Ectodermal cell (in vitro differentiated cells): ENCODE results near the gene DEFB131B.

Experiments
- H3K27ac ChIP-seq: 2 replicates; pipeline ENCODE4 v1.7.0; 2013; ENCODE audit warnings: mild to moderate bottlenecking, low read depth, low read length; ENCODE audit not compliant: insufficient read depth, poor library complexity, severe bottlenecking
- H3K27me3 ChIP-seq: 2 replicates; pipeline ENCODE4 v1.7.0; 2013; ENCODE audit warnings: mild to moderate bottlenecking, low read length; ENCODE audit not compliant: insufficient read depth, control insufficient read depth, poor library complexity, severe bottlenecking
- H3K36me3 ChIP-seq: one replicate; pipeline ENCODE4 v1.7.0; 2013; ENCODE audit warnings: low read length; ENCODE audit not compliant: control insufficient read depth, insufficient read depth
- H3K4me1 ChIP-seq: one replicate; pipeline ENCODE4 v1.7.0; 2013; ENCODE audit warnings: low read length; ENCODE audit not compliant: control insufficient read depth, insufficient read depth
- H3K4me3 ChIP-seq: 2 replicates; pipeline ENCODE4 v1.7.0; 2013; ENCODE audit warnings: low read depth, low read length, control low read depth; ENCODE audit not compliant: insufficient read depth
- H3K9me3 ChIP-seq: 2 replicates; pipeline ENCODE4 v1.7.0; 2013; ENCODE audit warnings: mild to moderate bottlenecking, low read length, moderate library complexity; ENCODE audit not compliant: control insufficient read depth
- WGBS, 2 experiments: methylation state at CpG; one replicate each; pipeline ENCODE4 v1.1.7; 2013; ENCODE audit warnings: missing lambda C conversion rate in 2 of 2; 5-methylcytosine and 5-hydroxymethylcytosine counted together

DEFB131B gene

GRCh38 chr11:71929491-71929890, 51.2 kb downstream of the DEFB131B start:
- Histone ChIP-seq H3K4me1 (peaks cover 11% of the 10 kb centered on the region), H3K36me3 (no peaks in the 10 kb centered on the region), H3K9me3 (no peaks in the 10 kb centered on the region), H3K27me3 (no peaks in the 10 kb centered on the region), H3K4me3 (peak overlapping the region; percentile 81), H3K27ac (no peak overlapping the region)
- WGBS, 2 experiments: 8 to 12% methylated on average over 6 of the region's 6 CpGs

DNA sequence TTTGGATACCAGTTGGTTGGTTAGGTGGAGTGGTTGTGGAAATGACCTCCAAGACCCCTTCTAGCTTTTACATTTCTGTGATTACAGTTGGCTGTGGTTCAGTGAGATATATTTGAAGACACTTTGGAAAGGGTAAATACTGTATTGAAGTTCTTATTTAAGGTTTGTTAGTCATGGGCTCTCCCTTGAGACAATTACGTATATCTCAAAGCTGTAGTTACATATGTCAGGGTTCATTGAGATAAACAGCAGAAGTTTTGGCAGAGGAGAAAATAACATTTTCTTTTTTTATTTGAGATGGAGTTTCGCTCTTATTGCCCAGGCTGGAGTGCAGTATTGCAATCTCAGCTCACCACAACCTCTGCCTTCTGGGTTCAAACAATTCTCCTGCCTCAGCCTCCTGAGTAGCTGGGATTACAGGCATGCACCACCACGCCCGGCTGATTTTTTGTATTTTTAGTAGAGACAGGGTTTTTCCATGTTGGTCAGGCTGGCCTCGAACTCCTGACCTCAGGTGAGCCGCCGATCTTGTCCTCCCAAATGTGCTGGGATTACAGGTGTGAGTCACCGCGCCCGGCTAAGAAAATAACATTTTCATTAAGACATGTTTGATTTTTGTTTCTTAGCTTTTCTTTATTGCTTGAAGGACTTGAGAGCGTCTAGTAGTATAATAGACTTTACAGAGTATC, 52.4 kb downstream of the DEFB131B start:
- WGBS, 2 experiments: 83 to 85% methylated on average over 10 of the region's 11 CpGs
- H3K27me3 ChIP-seq: no peaks in the 10 kb centered on the region
- H3K36me3 ChIP-seq: no peaks in the 10 kb centered on the region
- H3K4me1 ChIP-seq: peaks cover 11% of the 10 kb centered on the region
- no peaks in the 10 kb centered on the region for H3K9me3 ChIP-seq
- no peak overlapping the region for H3K4me3 ChIP-seq
- H3K27ac ChIP-seq: no peak overlapping the region

DNA sequence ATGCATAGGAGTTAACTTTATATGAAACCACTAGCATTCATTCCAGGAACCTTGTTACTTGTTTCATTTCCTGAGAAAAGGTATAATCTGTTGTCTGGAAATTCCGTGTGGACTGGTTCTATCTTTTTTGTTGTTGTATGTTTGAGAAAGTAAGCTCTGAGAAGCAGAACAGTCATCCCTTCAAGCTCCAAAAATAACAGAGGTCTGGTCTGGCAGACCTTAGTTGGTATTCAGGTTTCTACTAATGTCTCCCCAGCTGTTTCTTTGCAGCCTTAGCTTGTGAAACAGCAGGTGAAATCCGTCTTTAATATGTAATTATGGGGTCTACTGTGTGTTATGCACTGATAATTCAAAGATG, 53.0 kb downstream of the DEFB131B start:
- Histone ChIP-seq H3K4me1 (peaks cover 11% of the 10 kb centered on the region), H3K27me3 (no peaks in the 10 kb centered on the region), H3K36me3 (no peaks in the 10 kb centered on the region), H3K4me3 (no peak overlapping the region), H3K27ac (no peak overlapping the region), H3K9me3 (no peaks in the 10 kb centered on the region)
- WGBS, 2 experiments: 80 to 85% methylated on average over 2 of the region's 2 CpGs

DNA sequence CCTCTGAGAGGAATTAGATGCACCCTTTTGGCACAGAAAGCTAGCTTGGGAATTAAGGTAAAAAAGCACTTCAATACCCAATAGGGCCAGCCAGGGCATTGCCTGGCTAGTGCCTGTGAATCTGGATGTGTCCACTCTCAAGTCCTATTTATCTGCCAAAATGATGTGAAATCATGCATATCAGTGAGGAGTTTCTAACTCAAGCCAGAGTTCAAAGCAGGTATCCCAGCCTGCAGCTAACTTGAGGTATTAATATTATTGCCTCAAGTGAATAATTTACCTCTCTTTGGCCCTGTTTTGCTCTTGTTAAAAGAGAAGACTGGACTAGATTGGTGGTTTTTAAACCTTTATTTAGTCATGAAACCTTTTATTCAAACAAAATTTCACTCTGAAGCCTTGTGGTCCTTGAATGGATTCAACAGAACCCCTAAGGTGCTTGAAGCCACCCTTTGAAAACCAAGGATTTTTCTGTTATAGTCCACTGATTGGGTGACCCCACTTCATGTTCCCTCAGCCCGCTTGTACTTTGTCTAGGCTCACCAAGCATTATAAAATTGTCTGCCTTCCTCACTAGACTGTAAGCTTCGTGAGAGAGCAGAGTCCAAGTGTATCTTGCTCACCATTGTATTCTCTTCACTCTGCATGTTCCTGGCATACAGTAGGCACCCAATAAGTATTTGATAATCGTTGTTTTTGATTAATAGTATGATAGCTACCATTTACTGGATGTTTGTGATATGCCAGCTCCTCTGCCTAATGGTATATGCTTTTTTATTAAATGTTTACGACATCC, 55.1 kb downstream of the DEFB131B start:
- WGBS, 2 experiments: 95 to 96% methylated on average over 4 of the region's 4 CpGs
- no peaks in the 10 kb centered on the region for H3K27me3 ChIP-seq
- H3K4me1 ChIP-seq: peaks cover 11% of the 10 kb centered on the region
- no peaks in the 10 kb centered on the region for H3K9me3 ChIP-seq
- H3K4me3 ChIP-seq: no peak overlapping the region
- H3K27ac ChIP-seq: no peak overlapping the region
- H3K36me3 ChIP-seq: no peaks in the 10 kb centered on the region
